ENCODE results near the gene TEAD1.
A peak's percentile ranks its signal among the peaks of the same experiment; 100 is the strongest.

TEAD1 gene

DNA sequence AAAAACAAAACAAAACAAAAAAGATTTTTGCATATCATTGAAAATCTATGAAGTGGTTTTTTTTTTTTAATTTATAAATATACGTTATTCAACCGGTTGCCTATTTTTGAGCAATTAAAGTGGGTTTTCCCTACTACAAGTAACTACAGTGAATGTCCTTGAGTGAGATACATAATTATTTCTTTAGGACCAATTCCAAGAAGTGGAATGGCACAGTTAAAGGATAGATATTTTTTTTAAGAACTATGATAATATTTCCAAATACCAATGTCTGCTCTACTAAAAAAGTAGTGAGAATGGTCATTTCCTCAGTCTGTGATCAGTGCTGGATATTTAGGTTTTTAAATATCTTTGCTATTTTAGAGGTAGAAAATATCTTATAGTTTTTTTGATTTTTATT, 118.8 kb downstream of the TEAD1 start:
- no peak overlapping the region for H3K27ac ChIP-seq
- TF ChIP-seq, protein P1, sequence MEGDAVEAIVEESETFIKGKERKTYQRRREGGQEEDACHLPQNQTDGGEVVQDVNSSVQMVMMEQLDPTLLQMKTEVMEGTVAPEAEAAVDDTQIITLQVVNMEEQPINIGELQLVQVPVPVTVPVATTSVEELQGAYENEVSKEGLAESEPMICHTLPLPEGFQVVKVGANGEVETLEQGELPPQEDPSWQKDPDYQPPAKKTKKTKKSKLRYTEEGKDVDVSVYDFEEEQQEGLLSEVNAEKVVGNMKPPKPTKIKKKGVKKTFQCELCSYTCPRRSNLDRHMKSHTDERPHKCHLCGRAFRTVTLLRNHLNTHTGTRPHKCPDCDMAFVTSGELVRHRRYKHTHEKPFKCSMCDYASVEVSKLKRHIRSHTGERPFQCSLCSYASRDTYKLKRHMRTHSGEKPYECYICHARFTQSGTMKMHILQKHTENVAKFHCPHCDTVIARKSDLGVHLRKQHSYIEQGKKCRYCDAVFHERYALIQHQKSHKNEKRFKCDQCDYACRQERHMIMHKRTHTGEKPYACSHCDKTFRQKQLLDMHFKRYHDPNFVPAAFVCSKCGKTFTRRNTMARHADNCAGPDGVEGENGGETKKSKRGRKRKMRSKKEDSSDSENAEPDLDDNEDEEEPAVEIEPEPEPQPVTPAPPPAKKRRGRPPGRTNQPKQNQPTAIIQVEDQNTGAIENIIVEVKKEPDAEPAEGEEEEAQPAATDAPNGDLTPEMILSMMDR (conservative IDR thresholded peaks at IDR 0.05), result no peak

DNA sequence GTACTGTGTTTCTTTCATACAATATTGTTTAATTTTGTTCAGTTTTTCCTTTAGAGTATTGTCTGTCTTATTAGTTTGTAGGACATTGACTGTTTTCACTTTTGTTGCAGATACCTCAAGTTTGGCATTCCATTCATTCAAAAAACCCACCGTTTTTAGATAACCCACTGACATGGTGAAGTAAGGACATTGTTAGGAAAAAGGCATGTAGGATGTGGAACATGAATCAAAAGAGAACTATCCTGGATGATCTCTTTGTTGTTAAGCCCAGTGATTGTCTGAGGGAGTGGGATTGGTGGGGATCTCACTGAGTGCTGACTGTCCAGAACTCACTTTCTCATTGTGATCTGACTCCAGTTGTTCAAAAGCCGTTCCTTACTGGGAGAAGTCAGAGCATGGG, 119.3 kb downstream of the TEAD1 start:
- no peak overlapping the region for H3K27ac ChIP-seq
- TF ChIP-seq ZFX (IDR thresholded peaks at IDR 0.05), result no peak
- TF ChIP-seq, protein P1 (conservative IDR thresholded peaks at IDR 0.05), result no peak

DNA sequence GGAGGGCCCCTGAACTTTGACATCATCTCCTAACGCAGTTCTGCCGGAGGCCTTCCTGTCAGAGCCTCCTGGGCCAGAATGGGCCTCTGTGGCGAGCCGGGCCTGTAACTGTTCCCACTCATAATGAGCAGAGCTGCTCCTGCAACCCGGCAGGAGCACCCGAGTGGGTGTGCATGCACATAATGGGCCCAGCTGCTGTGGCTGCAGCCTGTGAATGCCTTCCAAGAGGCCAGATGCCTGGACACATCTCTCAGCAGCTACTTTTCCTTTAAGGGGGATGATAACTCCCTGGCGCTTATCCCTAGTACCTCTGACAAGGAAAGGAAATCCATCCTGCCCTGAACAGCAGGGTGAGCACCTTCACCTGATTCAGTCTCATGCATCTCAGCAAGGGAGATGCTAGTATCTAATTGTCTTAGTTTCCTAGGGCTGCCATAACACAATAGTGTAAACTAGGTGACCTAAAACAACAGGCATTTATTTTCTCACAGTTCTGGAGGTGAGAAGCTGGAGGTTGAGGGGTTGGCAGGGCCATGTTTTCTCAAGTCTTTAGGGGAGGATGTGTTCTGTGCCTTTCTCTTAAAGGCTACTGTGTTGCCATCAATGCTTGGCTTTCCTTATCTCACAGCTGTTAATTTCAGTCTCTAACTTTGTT, 120.5 kb downstream of the TEAD1 start:
- TF ChIP-seq ZFX (IDR thresholded peaks at IDR 0.05), result no peak
- TF ChIP-seq, protein P1 (conservative IDR thresholded peaks at IDR 0.05), result no peak
- H3K27ac ChIP-seq, result no peak overlapping the region

DNA sequence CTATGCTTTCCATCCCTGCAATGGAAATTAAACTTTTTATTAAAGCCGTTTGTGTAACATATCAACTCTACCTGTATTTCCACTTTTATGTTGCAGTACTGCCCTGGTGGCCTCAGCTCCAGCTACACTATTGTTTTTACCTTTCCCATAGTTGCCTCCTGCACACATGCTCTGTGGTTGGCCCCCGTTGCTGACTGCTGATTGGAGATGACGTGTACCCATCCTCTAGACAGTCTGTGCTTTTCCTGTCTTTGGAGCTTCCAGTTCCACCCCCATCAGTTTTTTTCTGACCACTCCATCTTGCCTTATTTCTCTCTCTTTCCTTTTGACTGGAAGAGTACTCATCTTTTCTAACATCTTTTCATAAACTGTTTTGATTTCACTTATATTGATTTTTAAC, 123.8 kb downstream of the TEAD1 start:
- TF ChIP-seq ZFX (IDR thresholded peaks at IDR 0.05), result no peak
- TF ChIP-seq, protein P1 (conservative IDR thresholded peaks at IDR 0.05), result no peak
- no peak overlapping the region for H3K27ac ChIP-seq

DNA sequence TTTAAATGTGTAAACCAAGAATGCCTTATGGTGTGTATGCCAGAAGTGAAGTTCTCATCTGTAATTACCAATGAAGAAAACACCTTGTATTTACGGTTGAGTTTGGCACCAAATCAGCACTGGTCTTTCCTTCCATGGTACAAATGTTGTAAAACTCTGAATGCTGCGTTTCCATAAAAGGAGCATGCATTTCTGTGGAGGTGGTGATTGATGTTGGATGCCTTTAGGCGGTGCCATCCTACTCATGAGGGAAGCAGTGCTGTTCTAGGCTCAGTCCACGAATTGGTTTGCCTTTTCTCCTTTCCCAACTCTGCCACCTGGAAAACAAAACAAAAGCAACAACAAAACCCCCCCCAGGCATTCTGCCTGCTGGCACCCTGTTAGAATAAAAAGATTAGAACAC, 124.4 kb downstream of the TEAD1 start:
- TF ChIP-seq, protein P1 (conservative IDR thresholded peaks at IDR 0.05), result no peak
- TF ChIP-seq ZFX (IDR thresholded peaks at IDR 0.05), result no peak
- no peak overlapping the region for H3K27ac ChIP-seq

DNA sequence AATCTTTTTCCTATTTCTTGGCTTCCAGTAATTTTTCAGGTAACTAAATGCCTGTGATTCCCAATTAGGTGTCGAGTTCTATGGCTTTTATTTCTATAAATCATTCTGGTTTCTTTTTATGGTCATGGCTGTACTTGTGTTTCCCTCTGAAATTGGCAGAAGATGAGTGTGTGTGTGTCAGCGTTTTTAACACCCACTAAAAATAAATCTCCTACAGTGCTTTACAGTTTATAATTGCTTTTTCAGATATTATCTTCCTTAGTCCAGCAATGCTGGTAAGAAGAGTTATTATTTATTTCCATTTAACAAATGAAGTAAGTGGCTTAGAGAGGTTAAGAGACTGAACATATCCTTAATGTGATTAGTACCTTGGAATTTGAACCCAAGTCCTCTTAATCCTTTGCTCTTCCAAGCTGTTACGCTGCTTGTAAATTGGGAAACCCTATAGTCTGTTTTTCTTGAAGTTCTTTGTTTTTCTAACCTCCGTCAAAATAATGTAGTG, 125.2 kb downstream of the TEAD1 start:
- H3K27ac ChIP-seq, result no peak overlapping the region
- TF ChIP-seq, protein P1 (conservative IDR thresholded peaks at IDR 0.05), result no peak
- no peak for TF ChIP-seq ZFX (IDR thresholded peaks at IDR 0.05)

DNA sequence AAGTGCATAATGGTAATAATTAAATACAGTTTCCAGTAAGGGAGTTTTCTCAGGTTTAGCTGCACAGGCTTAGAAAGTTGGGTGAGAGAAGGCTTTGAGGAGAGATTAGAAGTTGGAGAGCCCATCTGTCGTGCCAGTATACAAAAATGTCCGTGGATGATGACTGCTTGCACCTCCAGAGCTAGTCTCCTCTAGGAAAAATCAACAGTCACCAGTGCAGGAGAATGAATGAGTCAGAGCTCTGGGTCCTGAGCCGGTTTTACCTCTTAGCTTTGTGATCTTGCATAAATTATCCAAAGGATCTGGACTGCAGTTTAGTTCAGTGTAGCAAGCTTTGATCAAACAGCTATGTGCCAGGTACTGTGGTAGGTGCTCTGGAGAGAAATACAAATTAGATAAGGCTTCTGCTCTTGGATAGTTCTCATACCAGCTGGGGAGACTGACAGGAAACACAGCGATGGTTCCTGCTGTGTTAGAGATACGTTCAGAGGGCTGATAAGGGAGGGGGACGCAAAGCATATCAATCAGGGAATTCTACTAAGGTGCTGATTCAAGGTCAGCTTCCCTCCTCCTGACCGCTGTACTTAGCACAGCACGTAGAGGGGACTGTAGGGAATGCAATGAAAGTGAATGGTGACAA, 125.9 kb downstream of the TEAD1 start:
- no peak for TF ChIP-seq ZFX (IDR thresholded peaks at IDR 0.05)
- TF ChIP-seq, protein P1 (conservative IDR thresholded peaks at IDR 0.05), result no peak
- H3K27ac ChIP-seq, result peak overlapping the region; percentile 34; the same call in 1 of the 2 replicates
